GM23338 (cell line): ENCODE data around the gene CACNA1A. TPM values are rescaled to one million over a fixed set of nuclear protein-coding genes. Genes with fewer than 3 reads are reported as not detected.

Experiments used
- ATAC-seq: fragments of 200-7000 bp; cut with Tn5 transposase; 3 replicates; pipeline ENCODE4 v1.9.1; 2020
- DNase-seq: peaks from one replicate; pipeline ENCODE4 v3.0.0-alpha.2; 2015; ENCODE audit warnings: low spot score
- H2AFZ ChIP-seq: fragments of 200-600 bp; sonication (generic); 2 replicates; pipeline ENCODE4 v1.8.0; 2016; ENCODE audit warnings: antibody characterized with exemption, mild to moderate bottlenecking, moderate library complexity
- H3F3A ChIP-seq: fragments of 200-600 bp; sonication (generic); replicated peaks from 2 replicates; pipeline ENCODE4 v1.8.0; 2017; ENCODE audit warnings: antibody characterized with exemption, mixed run types, low read depth
- H3K27ac ChIP-seq: fragments of 200-600 bp; sonication (generic); 2 replicates; pipeline ENCODE4 v1.6.1; 2016; ENCODE audit warnings: low read depth
- H3K27me3 ChIP-seq: fragments of 200-600 bp; sonication (generic); 2 replicates; pipeline ENCODE4 v1.8.0; 2016; ENCODE audit warnings: mild to moderate bottlenecking, mixed run types, moderate library complexity; ENCODE audit not compliant: insufficient read depth
- H3K36me3 ChIP-seq: fragments of 200-600 bp; sonication (generic); 2 replicates; pipeline ENCODE4 v1.8.0; 2016; ENCODE audit warnings: mild to moderate bottlenecking; ENCODE audit not compliant: insufficient read depth
- H3K4me1 ChIP-seq: fragments of 200-600 bp; sonication (generic); 2 replicates; pipeline ENCODE4 v1.8.0; 2016; ENCODE audit warnings: mild to moderate bottlenecking, moderate library complexity; ENCODE audit not compliant: insufficient read depth
- H3K4me2 ChIP-seq: fragments of 200-600 bp; sonication (generic); 2 replicates; pipeline ENCODE4 v1.7.1; 2017; ENCODE audit warnings: mixed run types
- H3K4me3 ChIP-seq: fragments of 200-600 bp; sonication (generic); 2 replicates; pipeline ENCODE4 v1.6.1; 2016; ENCODE audit warnings: mixed run types
- H3K79me2 ChIP-seq: fragments of 200-600 bp; sonication (generic); replicated peaks from 2 replicates; pipeline ENCODE4 v1.8.0; 2017; ENCODE audit warnings: mild to moderate bottlenecking; ENCODE audit not compliant: insufficient read depth
- H3K9me2 ChIP-seq: fragments of 200-600 bp; sonication (generic); 2 replicates; pipeline ENCODE4 v1.8.0; 2017; ENCODE audit not compliant: insufficient read depth
- H4K20me1 ChIP-seq: fragments of 200-600 bp; sonication (generic); replicated peaks from 2 replicates; pipeline ENCODE4 v1.8.0; 2017; ENCODE audit warnings: mild to moderate bottlenecking; ENCODE audit not compliant: insufficient read depth
- H3K27ac Mint-ChIP-seq: 2 replicates; pipeline ENCODE4 v1.8.0; 2020; ENCODE audit warnings: inconsistent platforms, mild to moderate bottlenecking, moderate library complexity, mixed read lengths
- H3K27me3 Mint-ChIP-seq: 3 replicates; pipeline ENCODE4 v1.8.0; 2022; ENCODE audit warnings: low read depth, mild to moderate bottlenecking, moderate library complexity, mixed read lengths, inconsistent platforms; ENCODE audit not compliant: insufficient read depth, poor library complexity
- H3K36me3 Mint-ChIP-seq: 3 replicates; pipeline ENCODE4 v1.8.0; 2021; ENCODE audit warnings: low read depth, mild to moderate bottlenecking, inconsistent platforms, moderate library complexity, mixed read lengths
- H3K4me1 Mint-ChIP-seq: 3 replicates; pipeline ENCODE4 v1.8.0; 2020; ENCODE audit warnings: mild to moderate bottlenecking, inconsistent platforms, mixed read lengths
- H3K4me3 Mint-ChIP-seq: 3 replicates; pipeline ENCODE4 v1.8.0; 2021; ENCODE audit warnings: moderate library complexity, mild to moderate bottlenecking, inconsistent platforms, mixed read lengths
- H3K9me3 Mint-ChIP-seq: 3 replicates; pipeline ENCODE4 v1.8.0; 2020; ENCODE audit warnings: moderate library complexity, mild to moderate bottlenecking, inconsistent platforms, mixed read lengths
- JUNB ChIP-seq: IDR thresholded peaks from one replicate; pipeline ENCODE4 v1.6.1; 2016; ENCODE audit warnings: antibody characterized with exemption; ENCODE audit not compliant: unreplicated experiment
- NANOG ChIP-seq: IDR thresholded peaks from 2 replicates; pipeline ENCODE4 v1.6.1; 2016; ENCODE audit warnings: antibody characterized with exemption, borderline replicate concordance
- REST ChIP-seq: IDR thresholded peaks from one replicate; pipeline ENCODE4 v1.6.1; 2018; ENCODE audit warnings: antibody characterized with exemption; ENCODE audit not compliant: unreplicated experiment
- ZNF331 ChIP-seq: fragments of 250-450 bp; sonication (Bioruptor Pico); IDR thresholded peaks from 2 replicates; pipeline ENCODE4 v1.5.0; 2020; ENCODE audit warnings: low read depth, mild to moderate bottlenecking, moderate library complexity
- polyA plus RNA-seq: library from polyadenylated mRNA; unstranded; fragments of >200 nt; fragmentation: Nextera tagmentation; extraction: Ambion mirVana; gene quantifications from 2 replicates; pipeline ENCODE4 v1.2.1, GENCODE V29; 2016
- total RNA-seq: library from RNA; depleted of rRNA; stranded (reverse); fragments of >200 nt; shearing (Covaris generic); gene quantifications from 2 replicates; pipeline ENCODE4 v1.2.3, GENCODE V29; 2014
- TF ChIP-seq, protein P1 (sequence below): fragments of 250-450 bp; sonication (Bioruptor Pico); IDR thresholded peaks from 2 replicates; pipeline ENCODE4 v1.5.0; 2020; ENCODE audit warnings: mild to moderate bottlenecking, moderate library complexity
- TF ChIP-seq, protein P2 (sequence below): IDR thresholded peaks from 2 replicates; pipeline ENCODE4 v1.6.1; 2016; ENCODE audit warnings: antibody characterized with exemption

CACNA1A gene
- total and polyA plus RNA-seq, 2 experiments from 2014 or later, result 7.4 to 20.3 TPM

- TF ChIP-seq, protein P1, sequence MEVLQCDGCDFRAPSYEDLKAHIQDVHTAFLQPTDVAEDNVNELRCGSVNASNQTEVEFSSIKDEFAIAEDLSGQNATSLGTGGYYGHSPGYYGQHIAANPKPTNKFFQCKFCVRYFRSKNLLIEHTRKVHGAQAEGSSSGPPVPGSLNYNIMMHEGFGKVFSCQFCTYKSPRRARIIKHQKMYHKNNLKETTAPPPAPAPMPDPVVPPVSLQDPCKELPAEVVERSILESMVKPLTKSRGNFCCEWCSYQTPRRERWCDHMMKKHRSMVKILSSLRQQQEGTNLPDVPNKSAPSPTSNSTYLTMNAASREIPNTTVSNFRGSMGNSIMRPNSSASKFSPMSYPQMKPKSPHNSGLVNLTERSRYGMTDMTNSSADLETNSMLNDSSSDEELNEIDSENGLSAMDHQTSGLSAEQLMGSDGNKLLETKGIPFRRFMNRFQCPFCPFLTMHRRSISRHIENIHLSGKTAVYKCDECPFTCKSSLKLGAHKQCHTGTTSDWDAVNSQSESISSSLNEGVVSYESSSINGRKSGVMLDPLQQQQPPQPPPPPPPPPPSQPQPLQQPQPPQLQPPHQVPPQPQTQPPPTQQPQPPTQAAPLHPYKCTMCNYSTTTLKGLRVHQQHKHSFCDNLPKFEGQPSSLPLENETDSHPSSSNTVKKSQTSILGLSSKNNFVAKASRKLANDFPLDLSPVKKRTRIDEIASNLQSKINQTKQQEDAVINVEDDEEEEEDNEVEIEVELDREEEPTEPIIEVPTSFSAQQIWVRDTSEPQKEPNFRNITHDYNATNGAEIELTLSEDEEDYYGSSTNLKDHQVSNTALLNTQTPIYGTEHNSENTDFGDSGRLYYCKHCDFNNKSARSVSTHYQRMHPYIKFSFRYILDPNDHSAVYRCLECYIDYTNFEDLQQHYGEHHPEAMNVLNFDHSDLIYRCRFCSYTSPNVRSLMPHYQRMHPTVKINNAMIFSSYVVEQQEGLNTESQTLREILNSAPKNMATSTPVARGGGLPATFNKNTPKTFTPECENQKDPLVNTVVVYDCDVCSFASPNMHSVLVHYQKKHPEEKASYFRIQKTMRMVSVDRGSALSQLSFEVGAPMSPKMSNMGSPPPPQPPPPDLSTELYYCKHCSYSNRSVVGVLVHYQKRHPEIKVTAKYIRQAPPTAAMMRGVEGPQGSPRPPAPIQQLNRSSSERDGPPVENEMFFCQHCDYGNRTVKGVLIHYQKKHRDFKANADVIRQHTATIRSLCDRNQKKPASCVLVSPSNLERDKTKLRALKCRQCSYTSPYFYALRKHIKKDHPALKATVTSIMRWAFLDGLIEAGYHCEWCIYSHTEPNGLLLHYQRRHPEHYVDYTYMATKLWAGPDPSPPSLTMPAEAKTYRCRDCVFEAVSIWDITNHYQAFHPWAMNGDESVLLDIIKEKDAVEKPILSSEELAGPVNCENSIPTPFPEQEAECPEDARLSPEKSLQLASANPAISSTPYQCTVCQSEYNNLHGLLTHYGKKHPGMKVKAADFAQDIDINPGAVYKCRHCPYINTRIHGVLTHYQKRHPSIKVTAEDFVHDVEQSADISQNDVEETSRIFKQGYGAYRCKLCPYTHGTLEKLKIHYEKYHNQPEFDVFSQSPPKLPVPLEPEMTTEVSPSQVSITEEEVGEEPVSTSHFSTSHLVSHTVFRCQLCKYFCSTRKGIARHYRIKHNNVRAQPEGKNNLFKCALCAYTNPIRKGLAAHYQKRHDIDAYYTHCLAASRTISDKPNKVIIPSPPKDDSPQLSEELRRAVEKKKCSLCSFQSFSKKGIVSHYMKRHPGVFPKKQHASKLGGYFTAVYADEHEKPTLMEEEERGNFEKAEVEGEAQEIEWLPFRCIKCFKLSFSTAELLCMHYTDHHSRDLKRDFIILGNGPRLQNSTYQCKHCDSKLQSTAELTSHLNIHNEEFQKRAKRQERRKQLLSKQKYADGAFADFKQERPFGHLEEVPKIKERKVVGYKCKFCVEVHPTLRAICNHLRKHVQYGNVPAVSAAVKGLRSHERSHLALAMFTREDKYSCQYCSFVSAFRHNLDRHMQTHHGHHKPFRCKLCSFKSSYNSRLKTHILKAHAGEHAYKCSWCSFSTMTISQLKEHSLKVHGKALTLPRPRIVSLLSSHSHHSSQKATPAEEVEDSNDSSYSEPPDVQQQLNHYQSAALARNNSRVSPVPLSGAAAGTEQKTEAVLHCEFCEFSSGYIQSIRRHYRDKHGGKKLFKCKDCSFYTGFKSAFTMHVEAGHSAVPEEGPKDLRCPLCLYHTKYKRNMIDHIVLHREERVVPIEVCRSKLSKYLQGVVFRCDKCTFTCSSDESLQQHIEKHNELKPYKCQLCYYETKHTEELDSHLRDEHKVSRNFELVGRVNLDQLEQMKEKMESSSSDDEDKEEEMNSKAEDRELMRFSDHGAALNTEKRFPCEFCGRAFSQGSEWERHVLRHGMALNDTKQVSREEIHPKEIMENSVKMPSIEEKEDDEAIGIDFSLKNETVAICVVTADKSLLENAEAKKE (CRISPR knock-in tag), result no peak
- TF ChIP-seq ZNF331 (CRISPR knock-in tag) (no peak), NANOG (no peak), JUNB (no peak)
Measured at GRCh38 chr19:13215572-13216380, 290.5 kb downstream of the CACNA1A start (continued).

- no peaks in the 10 kb centered on the region for H3F3A ChIP-seq
- H3K36me3 ChIP-seq, result no peaks in the 10 kb centered on the region
- no peaks in the 10 kb centered on the region; the same call in 1 of the 3 replicates for H3K9me3 Mint-ChIP-seq
- H3K27ac ChIP-seq, result no peak overlapping the region
- TF ChIP-seq REST, result no peak
- TF ChIP-seq, protein P2, sequence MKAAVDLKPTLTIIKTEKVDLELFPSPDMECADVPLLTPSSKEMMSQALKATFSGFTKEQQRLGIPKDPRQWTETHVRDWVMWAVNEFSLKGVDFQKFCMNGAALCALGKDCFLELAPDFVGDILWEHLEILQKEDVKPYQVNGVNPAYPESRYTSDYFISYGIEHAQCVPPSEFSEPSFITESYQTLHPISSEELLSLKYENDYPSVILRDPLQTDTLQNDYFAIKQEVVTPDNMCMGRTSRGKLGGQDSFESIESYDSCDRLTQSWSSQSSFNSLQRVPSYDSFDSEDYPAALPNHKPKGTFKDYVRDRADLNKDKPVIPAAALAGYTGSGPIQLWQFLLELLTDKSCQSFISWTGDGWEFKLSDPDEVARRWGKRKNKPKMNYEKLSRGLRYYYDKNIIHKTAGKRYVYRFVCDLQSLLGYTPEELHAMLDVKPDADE, result no peak
- no peak overlapping the region for H3K4me3 Mint-ChIP-seq
- H3K27ac Mint-ChIP-seq, result no peak overlapping the region
- H3K27me3 Mint-ChIP-seq, result peaks cover 12% of the 10 kb centered on the region
- peaks cover 15% of the 10 kb centered on the region for H3K4me1 Mint-ChIP-seq
- no peak overlapping the region for H3K4me3 ChIP-seq
- no peaks in the 10 kb centered on the region for H3K27me3 ChIP-seq
- H3K79me2 ChIP-seq, result no peaks in the 10 kb centered on the region
- ATAC-seq (no peak), DNase-seq (no peak)
- no peak overlapping the region for H2AFZ ChIP-seq
- no peak overlapping the region for H3K4me2 ChIP-seq
- no peaks in the 10 kb centered on the region for H3K9me2 ChIP-seq
- peaks cover 5% of the 10 kb centered on the region; the same call in 1 of the 2 replicates for H3K4me1 ChIP-seq
- peaks cover 7% of the 10 kb centered on the region; the same call in 2 of the 3 replicates for H3K36me3 Mint-ChIP-seq
- H4K20me1 ChIP-seq, result no peaks in the 10 kb centered on the region
Measured at GRCh38 chr19:13214036-13214730, 292.1 kb downstream of the CACNA1A start.
